MM.1S (cell line): ENCODE measurements around the gene TUBGCP5.

Source experiments
- CTCF ChIP-seq: fragments of 300-600 bp; sonication (generic); IDR thresholded peaks from 2 replicates; pipeline ENCODE4 v1.5.1; 2016; ENCODE audit warnings: antibody characterized with exemption, low read length, mixed read lengths
- EZH2 ChIP-seq: fragments of 300-600 bp; sonication (generic); optimal IDR thresholded peaks from 2 replicates; pipeline ENCODE3; 2017; ENCODE audit warnings: low read depth, mild to moderate bottlenecking, antibody characterized with exemption, low read length, mixed read lengths
- EZH2phosphoT487 ChIP-seq: fragments of 300-600 bp; sonication (generic); IDR thresholded peaks from 2 replicates; pipeline ENCODE4 v1.6.1; 2018; ENCODE audit warnings: antibody characterized with exemption, low read length

GRCh38 chr15:22967084-22967770 lies 72.1 kb downstream of the TUBGCP5 start:
- no peak for TF ChIP-seq CTCF
- TF ChIP-seq EZH2phosphoT487: no peak
- no peak for TF ChIP-seq EZH2
